ENCODE measurements around the gene PPTC7. TPM values are rescaled to one million over a fixed set of nuclear protein-coding genes. Genes with fewer than 3 reads are reported as not detected.
"Not testable (repeated sequence)": the region's sequence is repeated elsewhere in the genome, so short reads cannot be mapped to it uniquely, and the experiment has no call there.

Gene PPTC7
- total RNA-seq, 2 experiments from 2014 or later, result 43.1 to 44.5 TPM

DNA sequence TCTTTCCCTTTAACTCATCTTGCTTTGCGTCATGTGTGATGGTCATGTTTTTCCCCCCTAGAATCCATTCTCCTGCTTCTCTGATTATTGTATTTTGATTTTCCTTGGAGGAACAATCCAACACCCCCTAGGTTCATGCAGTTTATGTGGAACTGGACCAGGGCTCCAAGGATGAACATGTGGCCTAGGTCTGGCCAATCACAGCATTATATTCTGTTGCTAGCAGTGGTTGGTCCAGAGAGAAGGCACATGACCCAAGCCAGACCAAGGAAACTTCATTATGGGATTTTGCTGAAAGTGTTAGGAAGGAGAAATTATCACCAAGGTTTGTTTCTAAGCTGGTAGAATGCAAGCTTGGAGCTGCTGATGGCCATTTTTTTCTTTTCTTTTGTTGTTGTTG is 6.9 kb upstream of the PPTC7 start:
- peak overlapping the region; percentile 53 for H3K27ac Mint-ChIP-seq
- ChIA-PET CTCF (interaction anchor here (1.3 to 7.2 kb wide), 6 partner anchors 13 to 298 kb away, joined by 3 to 61 read pairs (median 6); partner anchors contain the start of genes ARPC3 and FAM216A), POLR2A (interaction anchor here (0.6 to 1.4 kb wide), 3 partner anchors 15 to 122 kb away, joined by 3 to 5 read pairs (median 4); partner anchors contain the start of genes FAM216A and GPN3)
- no peaks in the 10 kb centered on the region for H3K27me3 Mint-ChIP-seq
- DNase-seq (no peak), ATAC-seq (no peak)
- TF ChIP-seq, protein P1, sequence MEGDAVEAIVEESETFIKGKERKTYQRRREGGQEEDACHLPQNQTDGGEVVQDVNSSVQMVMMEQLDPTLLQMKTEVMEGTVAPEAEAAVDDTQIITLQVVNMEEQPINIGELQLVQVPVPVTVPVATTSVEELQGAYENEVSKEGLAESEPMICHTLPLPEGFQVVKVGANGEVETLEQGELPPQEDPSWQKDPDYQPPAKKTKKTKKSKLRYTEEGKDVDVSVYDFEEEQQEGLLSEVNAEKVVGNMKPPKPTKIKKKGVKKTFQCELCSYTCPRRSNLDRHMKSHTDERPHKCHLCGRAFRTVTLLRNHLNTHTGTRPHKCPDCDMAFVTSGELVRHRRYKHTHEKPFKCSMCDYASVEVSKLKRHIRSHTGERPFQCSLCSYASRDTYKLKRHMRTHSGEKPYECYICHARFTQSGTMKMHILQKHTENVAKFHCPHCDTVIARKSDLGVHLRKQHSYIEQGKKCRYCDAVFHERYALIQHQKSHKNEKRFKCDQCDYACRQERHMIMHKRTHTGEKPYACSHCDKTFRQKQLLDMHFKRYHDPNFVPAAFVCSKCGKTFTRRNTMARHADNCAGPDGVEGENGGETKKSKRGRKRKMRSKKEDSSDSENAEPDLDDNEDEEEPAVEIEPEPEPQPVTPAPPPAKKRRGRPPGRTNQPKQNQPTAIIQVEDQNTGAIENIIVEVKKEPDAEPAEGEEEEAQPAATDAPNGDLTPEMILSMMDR (IDR thresholded peaks at IDR 0.05), result no peak
- no peak overlapping the region for H3K4me3 Mint-ChIP-seq
- H3K36me3 Mint-ChIP-seq (ENCODE audit: low read depth), result no peaks in the 10 kb centered on the region
- intact Hi-C loops (cut with micrococcal nuclease), result no loop called here
- H3K4me1 Mint-ChIP-seq (ENCODE audit: low read depth), result peaks cover 21% of the 10 kb centered on the region
- no peaks in the 10 kb centered on the region for H3K9me3 Mint-ChIP-seq

DNA sequence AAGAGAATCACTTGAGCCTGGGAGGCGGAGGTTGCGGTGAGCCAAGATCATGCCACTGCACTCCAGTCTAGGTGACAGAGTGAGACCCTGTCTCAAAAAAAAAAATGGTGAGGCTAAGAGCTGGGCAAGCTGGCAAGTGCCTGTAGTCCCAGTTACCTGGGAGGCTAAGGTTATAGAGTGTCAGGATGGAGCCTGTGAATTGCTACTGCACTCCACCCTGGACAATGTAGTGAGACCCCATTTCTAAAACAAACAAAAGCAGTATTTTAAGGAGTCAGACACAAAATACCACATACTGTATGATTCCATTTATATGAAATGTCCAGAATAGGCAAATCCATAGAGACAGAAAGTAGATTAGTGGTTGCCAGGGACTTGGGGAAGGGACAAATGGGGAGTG is 4.0 kb upstream of the PPTC7 start:
- DNase-seq; intact Hi-C loops (cut with micrococcal nuclease); ATAC-seq; H3K36me3 Mint-ChIP-seq (ENCODE audit: low read depth); H3K27me3 Mint-ChIP-seq; H3K9me3 Mint-ChIP-seq; H3K27ac Mint-ChIP-seq; H3K4me3 Mint-ChIP-seq: not testable (repeated sequence)
- ChIA-PET POLR2A (interaction anchor here (0.8 to 1.0 kb wide), 2 partner anchors 119 to 155 kb away, joined by 3 to 4 read pairs; partner anchors contain the start of genes FAM216A, GPN3 and PPP1CC), CTCF (interaction anchor here (1.1 to 3.8 kb wide), 3 partner anchors 12 to 53 kb away, joined by 3 to 25 read pairs (median 19); no protein-coding TSS in a partner anchor)
- H3K4me1 Mint-ChIP-seq (ENCODE audit: low read depth), result peaks cover 38% of the 10 kb centered on the region

DNA sequence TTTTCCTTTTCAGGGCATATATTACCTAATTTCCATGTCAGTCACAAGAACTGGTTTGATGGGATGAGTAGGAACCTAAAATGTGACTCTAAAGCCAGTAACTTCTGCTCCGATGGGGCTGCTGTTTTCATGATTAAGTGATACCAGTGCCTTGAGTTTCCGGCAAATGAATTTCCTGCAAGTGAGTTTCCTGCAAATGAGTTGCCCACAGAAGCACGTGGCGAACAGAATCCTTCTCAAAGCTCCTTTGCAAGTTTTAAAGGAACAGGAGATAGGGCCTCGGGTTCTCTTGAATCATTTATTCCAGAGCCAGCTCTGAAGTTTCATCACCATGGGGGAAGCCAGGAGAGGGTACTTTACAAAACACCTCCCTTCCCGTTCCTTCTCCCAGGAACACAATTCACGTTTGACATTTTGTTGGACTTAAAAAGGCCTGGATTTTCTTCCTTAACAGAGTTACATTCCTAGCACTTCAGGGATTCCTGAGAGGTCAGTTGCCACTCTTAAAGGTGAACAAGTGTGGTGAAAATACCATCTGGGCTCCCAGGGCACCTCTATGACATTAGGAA is 2.2 kb upstream of the PPTC7 start:
- DNase-seq, result peak; percentile 61
- Mint-ChIP-seq H3K9me3 (no peaks in the 10 kb centered on the region), H3K27ac (peak overlapping the region; percentile 89), H3K27me3 (no peaks in the 10 kb centered on the region), H3K36me3 (ENCODE audit: low read depth) (peaks cover 14% of the 10 kb centered on the region), H3K4me1 (ENCODE audit: low read depth) (peaks cover 35% of the 10 kb centered on the region), H3K4me3 (peak overlapping the region; percentile 34)
- ChIA-PET CTCF (interaction anchor here (0.9 to 3.8 kb wide), 10 partner anchors 10 to 136 kb away, joined by 3 to 25 read pairs (median 6); partner anchors contain the start of genes ARPC3 and FAM216A), POLR2A (interaction anchor here (0.7 to 2.0 kb wide), 10 partner anchors 8 to 326 kb away, joined by 3 to 11 read pairs (median 4); partner anchors contain the start of genes ARPC3, FAM216A and GPN3)
- intact Hi-C loops (cut with micrococcal nuclease), result no loop called here
- ATAC-seq, result no peak
- TF ChIP-seq, protein P1 (IDR thresholded peaks at IDR 0.05), result no peak

DNA sequence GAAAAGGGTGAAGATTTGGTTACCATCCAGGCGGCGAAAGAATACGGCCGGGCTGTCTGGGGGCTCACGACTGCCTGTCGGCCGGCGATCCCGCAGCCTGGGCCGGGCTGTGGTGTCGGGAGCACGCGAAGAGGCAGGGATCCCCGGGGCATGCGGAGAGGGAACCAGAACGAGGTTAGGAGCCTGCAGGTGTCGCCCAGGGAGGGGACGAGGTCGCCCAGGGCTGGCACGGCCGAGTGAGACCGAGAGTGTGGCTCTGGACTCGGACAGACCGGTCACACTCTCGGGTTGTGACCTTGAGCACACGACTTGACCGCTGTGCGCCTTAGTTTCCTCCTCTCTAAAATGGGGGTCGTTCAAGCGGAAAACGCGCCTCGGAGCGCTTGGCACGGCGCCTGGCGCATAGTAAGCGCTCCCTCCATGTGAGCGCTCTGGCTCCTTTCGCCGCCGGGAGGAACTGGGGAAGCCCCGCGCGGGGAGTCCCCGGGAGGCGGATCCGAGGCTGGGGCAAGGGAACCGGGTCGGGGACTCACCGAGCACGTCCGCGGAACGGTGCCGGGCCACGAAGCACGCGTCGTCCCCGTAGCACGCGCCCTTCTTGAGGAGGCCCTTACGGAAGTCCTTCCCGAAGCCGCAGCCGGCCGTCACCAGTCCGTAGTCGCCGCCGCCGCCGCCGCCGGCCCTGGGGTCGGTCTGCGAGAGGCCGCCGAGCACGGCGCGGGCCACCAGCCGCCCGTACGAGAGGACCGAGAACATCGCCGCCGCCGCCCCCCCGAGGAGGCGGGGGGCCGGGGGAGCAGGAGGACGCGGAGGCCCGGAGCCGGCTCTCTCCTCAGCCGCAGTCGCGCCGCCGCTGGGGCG is 612 bp downstream of the PPTC7 start:
- DNase-seq (peak; percentile 79), ATAC-seq (peak; percentile 18)
- intact Hi-C loops (cut with micrococcal nuclease), result no loop called here
- Mint-ChIP-seq H3K36me3 (ENCODE audit: low read depth) (peaks cover 29% of the 10 kb centered on the region), H3K9me3 (no peaks in the 10 kb centered on the region), H3K4me3 (peak overlapping the region; percentile 92), H3K27ac (peak overlapping the region; percentile 96), H3K4me1 (ENCODE audit: low read depth) (peaks cover 60% of the 10 kb centered on the region), H3K27me3 (no peaks in the 10 kb centered on the region)
- ChIA-PET POLR2A (interaction anchor here (0.5 to 1.0 kb wide), 2 partner anchors 8 to 114 kb away, joined by 3 read pairs; partner anchors contain the start of gene FAM216A), CTCF (interaction anchor here (1.2 kb wide), 1 partner anchor 18 kb away, joined by 3 read pairs; no protein-coding TSS in a partner anchor)
- TF ChIP-seq, protein P1 (IDR thresholded peaks at IDR 0.05), result no peak

DNA sequence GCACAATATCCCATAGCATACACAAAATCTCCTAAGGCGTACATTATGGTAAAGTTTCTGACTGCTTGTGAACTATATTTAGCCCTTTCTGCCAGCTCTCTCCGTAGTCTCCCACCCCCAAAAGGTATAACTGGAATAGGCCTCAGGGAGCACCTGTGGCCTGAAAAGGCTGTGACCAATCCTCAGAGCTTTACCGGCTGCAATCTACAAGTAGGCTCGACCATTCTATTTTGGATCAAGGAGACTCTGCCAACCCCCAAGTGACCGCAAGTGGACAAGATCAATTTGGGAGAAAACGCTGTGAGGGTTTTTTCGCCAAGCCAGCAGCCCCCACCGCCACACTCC is 1.2 kb downstream of the PPTC7 start:
- ATAC-seq (no peak), DNase-seq (peak; percentile 18)
- Mint-ChIP-seq H3K4me1 (ENCODE audit: low read depth) (peaks cover 65% of the 10 kb centered on the region), H3K36me3 (ENCODE audit: low read depth) (peaks cover 29% of the 10 kb centered on the region), H3K9me3 (no peaks in the 10 kb centered on the region), H3K27ac (peak overlapping the region; percentile 96), H3K27me3 (no peaks in the 10 kb centered on the region), H3K4me3 (peak overlapping the region; percentile 92)
- POLR2A ChIA-PET, result interaction anchor here (0.5 to 4.4 kb wide), 4 partner anchors 8 to 113 kb away, joined by 3 to 17 read pairs (median 3); partner anchors contain the start of genes FAM216A and GPN3
- intact Hi-C loops (cut with micrococcal nuclease), result no loop called here
- CTCF ChIA-PET, result interaction anchor here (1.2 to 1.3 kb wide), 2 partner anchors 18 to 21 kb away, joined by 3 to 5 read pairs; no protein-coding TSS in a partner anchor
- TF ChIP-seq, protein P1 (IDR thresholded peaks at IDR 0.05), result no peak

Data from activated CD8-positive, alpha-beta T cell treated with anti-CD3 and anti-CD28 coated beads for 36 hours (primary cell).